Endothelial cell of umbilical vein (primary cell): ENCODE data around the gene MROH8.

Source experiments
- EZH2 ChIP-seq: IDR thresholded peaks from 2 replicates; pipeline ENCODE4 v1.6.1; 2012; ENCODE audit warnings: borderline replicate concordance, low read depth, mild to moderate bottlenecking, moderate library complexity, low read length, inconsistent platforms; ENCODE audit not compliant: severe bottlenecking
- POLR2A ChIP-seq: IDR thresholded peaks from 2 replicates; pipeline ENCODE4 v1.6.1; 2012; ENCODE audit warnings: low read depth, mild to moderate bottlenecking, control low read depth, low read length
- TF ChIP-seq, protein P1 (sequence below), 2 donors: IDR thresholded peaks; 1 replicate in 1 of 2; 2 replicates in 1 of 2; pipeline ENCODE4 v1.5.1; 2011; ENCODE audit warnings: low read length in 2 of 2, mild to moderate bottlenecking in 2 of 2, moderate library complexity in 2 of 2, control low read depth in 1 of 2, inconsistent platforms in 1 of 2, low read depth in 1 of 2; ENCODE audit not compliant: insufficient read depth in 1 of 2; ENCODE audit errors: extremely low read depth in 1 of 2

DNA sequence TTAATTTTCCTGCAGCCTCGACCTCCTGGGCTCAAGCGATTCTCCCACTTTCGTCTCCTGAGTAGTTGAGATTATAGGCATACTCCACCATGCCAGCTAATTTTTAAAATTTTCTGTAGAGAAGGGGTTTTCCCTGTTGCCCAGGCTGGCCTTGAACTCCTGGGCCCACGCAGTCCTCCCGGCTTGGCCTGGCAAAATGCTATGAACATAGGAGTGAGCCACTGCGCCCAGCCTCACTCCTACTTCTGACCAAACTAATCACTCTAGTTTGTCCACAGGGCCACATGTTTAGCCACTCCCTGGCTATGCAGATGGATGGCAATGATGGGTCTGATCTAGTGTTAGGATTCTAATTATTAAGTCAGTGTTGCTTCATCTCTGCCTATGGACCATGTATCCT lies 32.1 kb downstream of the MROH8 start:
- TF ChIP-seq POLR2A (no peak), EZH2 (no peak)
- TF ChIP-seq, protein P1, sequence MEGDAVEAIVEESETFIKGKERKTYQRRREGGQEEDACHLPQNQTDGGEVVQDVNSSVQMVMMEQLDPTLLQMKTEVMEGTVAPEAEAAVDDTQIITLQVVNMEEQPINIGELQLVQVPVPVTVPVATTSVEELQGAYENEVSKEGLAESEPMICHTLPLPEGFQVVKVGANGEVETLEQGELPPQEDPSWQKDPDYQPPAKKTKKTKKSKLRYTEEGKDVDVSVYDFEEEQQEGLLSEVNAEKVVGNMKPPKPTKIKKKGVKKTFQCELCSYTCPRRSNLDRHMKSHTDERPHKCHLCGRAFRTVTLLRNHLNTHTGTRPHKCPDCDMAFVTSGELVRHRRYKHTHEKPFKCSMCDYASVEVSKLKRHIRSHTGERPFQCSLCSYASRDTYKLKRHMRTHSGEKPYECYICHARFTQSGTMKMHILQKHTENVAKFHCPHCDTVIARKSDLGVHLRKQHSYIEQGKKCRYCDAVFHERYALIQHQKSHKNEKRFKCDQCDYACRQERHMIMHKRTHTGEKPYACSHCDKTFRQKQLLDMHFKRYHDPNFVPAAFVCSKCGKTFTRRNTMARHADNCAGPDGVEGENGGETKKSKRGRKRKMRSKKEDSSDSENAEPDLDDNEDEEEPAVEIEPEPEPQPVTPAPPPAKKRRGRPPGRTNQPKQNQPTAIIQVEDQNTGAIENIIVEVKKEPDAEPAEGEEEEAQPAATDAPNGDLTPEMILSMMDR (IDR thresholded peaks at IDR 0.05; ENCODE audit: extremely low read depth in 1 of 2, insufficient read depth in 1 of 2, low read depth in 1 of 2, low read length in 2 of 2), result no peak
